CD4-positive, alpha-beta T cell treated with Interferon alpha-2 for 1 hour (primary cell): ENCODE results near the gene NCAN.

Source experiments
- DNase-seq, 2 donors: peaks; one replicate each; pipeline ENCODE4 v3.0.0-alpha.2; 2020 to 2022

NCAN gene

GRCh38 chr19:19262190-19263057 is 50.7 kb downstream of the NCAN start:
- no peak for DNase-seq

GRCh38 chr19:19263886-19264487 is 52.2 kb downstream of the NCAN start:
- no peak for DNase-seq

- DNase-seq, result no peak
Measured at GRCh38 chr19:19267305-19267704, 55.5 kb downstream of the NCAN start.

- no peak for DNase-seq
Measured at GRCh38 chr19:19268453-19269385, 57.0 kb downstream of the NCAN start.

GRCh38 chr19:19269952-19270694 is 58.4 kb downstream of the NCAN start:
- DNase-seq, result no peak

GRCh38 chr19:19270749-19271571 is 59.2 kb downstream of the NCAN start:
- no peak for DNase-seq

- no peak for DNase-seq
Measured at GRCh38 chr19:19271828-19272599, 60.3 kb downstream of the NCAN start.

- DNase-seq, result no peak
Measured at GRCh38 chr19:19274146-19274545, 62.4 kb downstream of the NCAN start.

GRCh38 chr19:19274716-19275565 is 63.2 kb downstream of the NCAN start:
- no peak for DNase-seq

GRCh38 chr19:19276386-19276785 is 64.6 kb downstream of the NCAN start:
- DNase-seq, result no peak

GRCh38 chr19:19276851-19277250 is 65.1 kb downstream of the NCAN start:
- DNase-seq, result no peak

- DNase-seq, result no peak
Measured at GRCh38 chr19:19278315-19278714, 66.6 kb downstream of the NCAN start.

GRCh38 chr19:19279062-19279612 is 67.4 kb downstream of the NCAN start:
- DNase-seq, result no peak

- no peak for DNase-seq
Measured at GRCh38 chr19:19279853-19280252, 68.1 kb downstream of the NCAN start.

- DNase-seq, result no peak
Measured at GRCh38 chr19:19280561-19280960, 68.8 kb downstream of the NCAN start.

GRCh38 chr19:19285686-19286085 is 73.9 kb downstream of the NCAN start:
- no peak for DNase-seq

- no peak for DNase-seq
Measured at GRCh38 chr19:19292607-19293006, 80.8 kb downstream of the NCAN start.

- no peak for DNase-seq
Measured at GRCh38 chr19:19294914-19295313, 83.2 kb downstream of the NCAN start.

GRCh38 chr19:19296953-19297689 is 85.4 kb downstream of the NCAN start:
- DNase-seq, result no peak
